Measurements from ENCODE around the gene APBB1.

The APBB1 gene

DNA sequence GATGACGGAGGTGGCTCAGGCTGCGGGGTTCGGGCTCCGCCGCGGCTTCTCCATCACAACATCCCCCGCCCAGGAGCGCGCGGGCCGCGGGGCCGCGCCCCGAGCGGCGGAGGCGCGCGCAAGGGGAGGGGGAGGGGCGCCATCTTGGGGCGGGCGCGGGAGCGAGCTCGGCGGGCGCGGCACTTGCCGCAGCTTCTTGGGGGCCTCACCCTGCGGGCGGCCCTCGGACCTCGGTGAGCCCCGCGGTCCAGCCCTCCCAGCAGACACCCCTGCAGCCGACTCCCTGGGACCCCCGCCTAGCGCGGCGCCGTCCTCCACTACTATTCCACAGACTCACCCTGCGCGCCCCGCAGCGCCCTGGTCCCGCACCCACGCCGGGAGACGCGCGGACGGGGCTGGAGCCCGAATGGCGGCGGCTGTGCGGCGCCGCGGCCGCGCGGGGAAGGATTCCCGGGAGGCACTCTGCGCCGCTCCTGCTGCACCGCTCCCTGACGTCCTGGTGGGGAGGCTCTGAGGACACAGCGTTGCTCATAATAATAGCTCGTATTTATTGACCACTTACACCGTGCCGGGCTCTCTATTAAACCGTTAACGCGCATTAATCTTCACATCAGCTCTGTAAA lies at the start of gene APBB1:
Gene APBB1 (minus strand): TSS at position 86 of the 623 bp plus-strand sequence. CDS start 7,747 bp downstream, outside the sequence.
- H3K4me3 ChIP-seq, result peak within 1 kb of the TSS; percentile 57 to 98 (median 86)
- H3K27ac ChIP-seq, result peak within 1 kb of the TSS; percentile 16 to 92 (median 82)

DNA sequence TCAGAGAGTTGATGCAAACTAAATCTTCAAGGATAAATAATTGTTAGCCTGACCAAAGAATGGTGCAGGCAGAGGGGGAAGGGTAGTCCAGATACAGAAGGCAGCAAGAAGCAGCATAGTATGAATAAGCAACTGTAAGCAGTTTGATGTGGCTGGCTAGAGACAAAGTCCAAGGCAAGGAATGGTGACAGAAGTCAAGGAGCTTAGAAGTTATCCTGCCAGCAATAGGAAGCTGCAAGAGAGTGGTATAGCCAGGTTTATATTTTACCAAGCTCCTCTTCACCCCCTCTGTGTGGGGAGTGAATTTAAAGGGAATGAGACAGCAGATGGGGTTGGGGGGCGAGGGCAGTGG lies 40.2 kb upstream of the APBB1 start:
- Histone ChIP-seq H3K27ac (no peak overlapping the region), H3K4me3 (no peak overlapping the region)

DNA sequence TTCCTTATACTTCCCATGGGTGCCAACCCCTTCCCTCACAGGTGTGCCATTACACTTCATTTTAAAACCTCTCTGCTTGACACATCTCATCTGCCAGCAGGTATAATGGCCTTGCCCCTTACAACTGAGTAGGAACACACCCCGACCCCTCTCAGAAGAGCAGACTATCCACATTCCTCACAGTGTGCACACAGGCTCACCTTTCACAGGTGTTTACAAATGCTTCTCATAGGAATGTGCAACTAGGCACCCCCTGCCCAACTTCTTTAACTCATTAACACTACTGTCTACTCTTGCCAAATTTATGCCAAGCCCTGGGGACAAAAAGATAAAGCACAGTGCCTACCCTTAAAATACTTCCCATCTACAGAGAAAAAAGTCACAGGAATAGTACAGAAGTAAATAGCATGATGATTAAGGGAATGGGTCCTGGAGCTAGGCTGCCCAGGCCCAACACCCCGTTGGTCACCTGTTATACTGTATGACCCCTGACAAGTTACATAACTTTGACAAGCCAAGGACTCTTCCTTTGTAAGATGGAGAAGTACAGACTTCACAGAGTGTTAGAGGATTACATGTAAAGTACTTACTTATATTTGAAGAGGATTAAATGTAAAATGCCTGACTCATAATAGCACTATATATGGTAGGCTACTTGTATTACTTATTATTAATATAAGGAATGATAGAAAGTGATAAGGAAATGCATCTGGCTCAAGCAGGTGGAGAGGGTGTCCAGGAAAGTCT lies 39.6 kb upstream of the APBB1 start:
- no peak overlapping the region for H3K4me3 ChIP-seq
- no peak overlapping the region for H3K27ac ChIP-seq

DNA sequence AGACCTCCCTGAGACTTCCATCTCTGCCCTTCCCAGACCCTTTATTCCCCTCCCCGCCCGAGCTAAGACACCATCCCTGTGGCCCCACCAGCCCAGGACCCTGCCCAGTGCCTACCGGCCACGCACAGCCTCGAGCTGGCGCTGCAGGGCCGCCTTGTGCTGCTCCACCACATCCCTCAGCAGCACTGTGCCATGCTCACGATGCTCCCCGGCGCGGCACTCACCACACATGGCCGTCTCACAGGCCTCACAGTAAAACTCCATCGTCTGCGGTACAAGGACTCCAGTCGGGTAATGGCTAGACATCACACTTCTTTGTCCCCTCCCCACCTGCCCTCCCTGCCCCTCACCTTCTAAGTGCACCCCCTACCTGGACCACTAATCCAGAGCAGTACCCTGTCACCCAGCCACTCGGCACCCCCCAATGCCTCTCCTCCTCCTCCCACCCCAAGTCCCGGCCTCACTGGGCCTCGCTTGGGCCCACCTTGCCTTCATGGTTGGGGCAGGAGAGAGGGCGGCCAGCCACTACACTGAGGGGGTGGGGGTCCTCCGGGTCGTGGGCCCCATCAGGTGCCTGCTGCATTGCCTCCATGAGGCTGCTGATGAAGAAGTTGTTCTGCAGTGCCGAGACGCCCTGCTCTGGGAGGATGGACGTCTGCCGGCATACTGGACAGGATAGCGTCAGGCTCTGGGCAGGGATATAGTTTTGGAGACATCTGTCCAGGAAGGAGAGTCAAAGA lies 38.9 kb upstream of the APBB1 start:
- H3K27ac ChIP-seq, result no peak overlapping the region
- no peak overlapping the region for H3K4me3 ChIP-seq

DNA sequence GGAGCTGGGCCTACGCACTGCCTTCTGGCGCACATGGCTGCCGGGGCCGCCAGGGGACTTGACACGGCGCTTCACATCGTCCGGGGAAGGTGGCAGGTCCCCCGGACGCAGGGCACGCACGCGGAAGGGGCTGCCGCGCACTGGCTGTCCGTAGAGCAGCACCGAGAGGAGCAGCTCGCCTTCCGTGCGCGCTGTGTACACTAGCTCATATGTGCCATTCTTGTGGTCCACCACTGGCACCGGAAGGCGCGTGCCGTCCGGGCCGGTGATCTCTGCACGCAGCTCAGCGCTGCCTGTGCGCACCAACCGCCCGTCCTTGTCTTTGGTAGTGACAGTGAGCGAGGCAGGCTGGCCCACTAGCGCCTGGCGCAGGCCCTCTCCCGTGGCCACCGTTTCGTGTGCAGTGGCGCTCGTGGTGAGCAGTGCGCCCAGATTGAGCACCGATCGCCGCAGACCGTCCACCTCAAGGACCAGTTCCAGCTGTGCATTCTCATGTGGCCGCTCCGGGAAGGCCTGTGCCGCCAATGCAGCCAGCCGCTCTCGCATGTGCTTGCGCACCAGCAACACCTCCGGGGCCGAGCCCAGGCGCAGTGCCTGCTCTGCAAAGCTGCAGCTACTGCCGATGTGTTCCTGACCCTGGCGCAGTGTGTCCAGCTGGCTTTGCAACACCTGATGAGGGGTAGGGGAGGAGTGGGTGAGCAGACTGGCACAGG lies 37.6 kb upstream of the APBB1 start:
- H3K4me3 ChIP-seq, result no peak overlapping the region
- H3K27ac ChIP-seq, result no peak overlapping the region

DNA sequence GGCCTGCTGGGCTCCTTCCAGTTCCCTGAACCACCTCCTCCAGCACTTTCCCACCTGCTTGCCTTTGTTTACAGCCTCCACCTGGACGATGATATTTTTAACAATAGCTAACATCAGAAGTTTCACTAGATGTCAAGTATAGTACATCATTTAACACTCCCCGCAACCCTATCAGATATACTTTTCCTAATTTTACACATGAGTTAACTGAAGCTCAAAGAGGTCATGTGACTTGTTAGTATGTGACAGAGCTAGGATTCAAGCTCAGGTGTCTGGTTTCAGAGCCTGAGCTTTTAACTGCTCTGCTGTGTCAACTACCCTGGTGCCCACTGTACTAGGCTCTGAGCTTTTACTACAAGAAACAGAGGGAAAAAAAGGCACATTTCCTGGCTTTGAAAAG lies 36.2 kb upstream of the APBB1 start:
- Histone ChIP-seq H3K27ac (no peak overlapping the region), H3K4me3 (no peak overlapping the region)

DNA sequence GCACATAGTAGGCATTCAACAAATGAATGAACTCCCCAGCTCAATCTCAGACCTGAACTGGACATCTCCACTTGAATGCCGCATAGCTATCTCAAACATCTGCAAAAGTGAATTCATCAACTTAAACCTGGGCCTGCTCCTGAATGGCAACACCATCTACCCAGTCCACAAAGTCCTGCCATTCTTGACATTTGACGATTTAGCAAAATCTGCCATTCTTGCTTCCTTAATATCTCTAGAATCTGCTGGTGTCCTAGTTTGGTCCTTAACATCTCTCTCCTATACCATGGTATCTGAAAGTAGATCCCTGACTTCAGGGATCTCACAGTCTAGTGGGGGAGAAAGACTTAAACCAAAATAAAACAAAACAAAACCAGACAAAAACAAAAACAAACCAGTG lies 34.3 kb upstream of the APBB1 start:
- Histone ChIP-seq H3K27ac (no peak overlapping the region), H3K4me3 (no peak overlapping the region)

DNA sequence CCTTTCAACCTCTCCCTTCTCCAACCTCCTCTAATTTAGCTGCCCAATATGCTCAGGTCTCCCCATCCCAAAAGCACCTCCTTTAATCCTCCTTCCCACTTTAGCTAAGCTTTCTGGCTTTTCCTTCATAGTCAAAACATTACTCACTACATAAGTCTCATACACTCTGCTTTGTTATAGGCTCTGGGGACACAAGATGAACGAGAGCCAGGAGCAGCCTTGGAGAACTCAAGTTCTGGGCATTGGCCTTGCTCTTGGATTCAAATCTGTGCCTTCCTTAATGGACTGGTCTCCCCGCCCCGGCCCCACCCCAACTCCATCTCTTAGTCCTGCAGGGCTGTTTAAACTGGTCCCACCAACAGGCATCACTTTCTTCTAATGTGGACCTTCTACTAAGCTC lies 33.3 kb upstream of the APBB1 start:
- Histone ChIP-seq H3K4me3 (no peak overlapping the region), H3K27ac (no peak overlapping the region)

DNA sequence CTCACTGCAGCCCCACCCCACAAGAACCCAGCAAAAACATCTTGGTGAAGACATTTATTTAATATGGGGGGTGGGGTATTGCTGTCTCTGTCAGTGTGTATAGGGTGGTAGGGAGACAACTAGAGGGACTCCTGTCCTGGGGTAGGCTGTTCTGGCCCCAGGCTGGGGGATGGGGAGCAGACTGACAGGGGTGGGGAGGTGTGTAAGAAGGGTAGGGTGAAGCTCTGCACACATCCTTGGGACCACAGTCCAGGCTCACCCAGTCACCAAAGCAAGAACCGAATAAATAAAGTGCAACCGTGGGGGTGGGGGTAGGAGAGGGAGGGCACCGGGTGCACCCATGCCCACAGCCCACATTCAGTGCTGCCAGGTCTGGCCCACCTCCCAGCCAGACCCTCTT lies 29.7 kb upstream of the APBB1 start:
- Histone ChIP-seq H3K4me3 (no peak overlapping the region), H3K27ac (no peak overlapping the region)

DNA sequence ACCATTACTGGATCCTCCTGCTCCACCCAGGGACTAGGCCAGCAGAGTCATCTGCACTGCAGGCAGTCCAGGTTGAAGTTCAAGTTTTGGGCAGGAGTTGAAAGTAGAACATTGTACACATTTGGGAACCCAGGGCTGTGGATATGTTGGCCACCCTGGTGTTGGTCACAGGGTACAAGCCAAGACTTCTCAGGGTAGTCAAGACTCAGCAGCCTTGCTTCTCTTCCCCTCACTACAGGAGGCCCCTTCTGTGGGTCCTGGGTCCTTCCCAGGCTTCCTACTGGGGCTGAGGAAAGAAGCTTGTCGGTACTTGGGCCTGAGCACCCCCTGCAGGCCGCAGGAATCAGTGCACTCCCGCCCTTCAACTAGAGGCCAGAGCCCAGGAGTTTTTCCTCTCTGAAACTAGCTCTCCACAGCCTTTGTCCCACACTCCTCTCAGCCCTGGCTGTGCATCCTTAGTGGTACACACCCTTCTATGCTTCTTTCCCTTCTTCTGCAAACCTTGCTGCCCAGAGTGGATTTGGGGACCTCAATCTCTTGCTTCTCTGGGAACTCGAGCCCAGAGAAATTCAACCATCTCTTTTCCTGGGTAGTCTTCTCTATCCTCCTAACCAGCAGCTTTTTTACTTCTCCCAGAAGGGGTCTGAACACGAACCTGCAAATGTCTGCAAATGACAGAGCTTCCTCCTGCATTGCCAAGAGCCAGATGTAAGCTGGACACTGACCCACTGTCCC lies 24.5 kb upstream of the APBB1 start:
- Histone ChIP-seq H3K27ac (peak overlapping the region in 1 of 21 experiments; percentile 8), H3K4me3 (no peak overlapping the region)

DNA sequence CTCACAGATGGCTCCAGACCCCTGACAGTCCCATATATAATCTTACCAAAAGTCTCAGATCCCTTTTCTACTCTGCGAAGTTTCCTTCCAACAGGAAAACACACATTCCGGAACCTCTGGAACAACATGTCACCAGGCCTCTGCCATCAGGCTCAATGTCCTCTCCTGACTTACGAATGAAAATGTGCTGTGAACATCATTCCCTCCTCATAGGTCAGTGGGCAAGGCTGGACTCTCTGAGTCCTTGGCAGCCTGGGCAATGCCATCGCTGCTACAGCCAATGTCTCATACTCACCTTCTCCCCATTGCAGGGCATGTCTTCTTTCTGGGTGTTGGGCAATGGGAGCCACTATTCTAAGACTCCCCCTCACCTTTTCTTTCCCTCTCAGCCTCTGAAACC lies 23.5 kb upstream of the APBB1 start:
- Histone ChIP-seq H3K27ac (peak overlapping the region in 1 of 21 experiments; percentile 8), H3K4me3 (no peak overlapping the region)

DNA sequence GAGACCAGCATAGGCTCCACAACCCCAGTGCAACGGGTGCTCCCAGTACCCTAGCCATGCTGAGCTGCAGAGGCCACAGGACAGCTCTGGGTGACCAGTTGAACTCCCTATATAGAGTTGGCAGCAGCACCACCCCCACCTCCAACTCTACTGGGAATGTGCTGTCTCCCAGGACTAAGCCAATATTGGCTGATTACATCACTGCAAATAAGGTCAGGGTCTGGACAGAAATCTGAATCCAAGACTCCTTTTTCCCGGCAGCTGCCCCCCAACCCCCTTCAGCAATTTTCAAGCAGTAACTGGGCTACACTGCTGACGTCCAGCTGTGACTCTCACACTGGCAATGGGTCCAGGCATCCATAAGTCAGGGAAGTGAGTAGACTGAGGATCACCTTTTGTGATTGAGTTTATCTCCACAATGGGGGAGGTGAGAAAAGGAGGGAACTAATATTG lies 22.0 kb upstream of the APBB1 start, which contains the start of gene HPX:
Gene HPX (minus strand): TSS at position 82 of the 453 bp plus-strand sequence. CDS start 24 bp downstream, at position 58.
- no peak within 1 kb of the TSS for H3K4me3 ChIP-seq
- no peak within 1 kb of the TSS for H3K27ac ChIP-seq

DNA sequence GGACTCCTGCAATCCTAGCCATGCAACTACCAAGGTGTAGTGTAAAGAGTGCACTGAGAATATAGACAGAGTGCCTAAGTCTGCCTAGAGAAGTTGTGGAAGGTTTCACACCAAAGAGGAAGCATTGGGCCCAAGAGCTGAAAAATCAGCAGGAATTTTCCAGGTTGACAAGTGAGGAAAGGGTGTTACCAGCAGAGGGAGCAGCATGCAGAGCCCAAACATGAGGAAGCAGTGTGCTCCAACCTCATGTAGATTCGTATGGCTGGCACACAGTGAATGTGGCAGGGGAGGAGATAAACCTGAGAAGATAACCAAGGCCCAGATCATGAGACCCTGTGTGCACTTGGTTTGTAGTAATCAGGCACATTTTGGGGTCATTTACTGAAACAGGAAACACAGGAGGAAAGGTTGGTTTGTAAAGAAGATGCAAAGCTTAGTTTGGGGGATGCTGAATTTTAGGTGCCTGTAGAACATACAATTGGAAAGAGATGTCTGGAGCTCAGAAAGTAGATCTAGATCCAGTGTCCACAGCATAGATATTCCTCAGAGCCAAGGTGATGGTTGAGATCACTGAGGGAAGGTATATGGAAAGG lies 20.2 kb upstream of the APBB1 start:
- Histone ChIP-seq H3K27ac (no peak overlapping the region), H3K4me3 (no peak overlapping the region)

DNA sequence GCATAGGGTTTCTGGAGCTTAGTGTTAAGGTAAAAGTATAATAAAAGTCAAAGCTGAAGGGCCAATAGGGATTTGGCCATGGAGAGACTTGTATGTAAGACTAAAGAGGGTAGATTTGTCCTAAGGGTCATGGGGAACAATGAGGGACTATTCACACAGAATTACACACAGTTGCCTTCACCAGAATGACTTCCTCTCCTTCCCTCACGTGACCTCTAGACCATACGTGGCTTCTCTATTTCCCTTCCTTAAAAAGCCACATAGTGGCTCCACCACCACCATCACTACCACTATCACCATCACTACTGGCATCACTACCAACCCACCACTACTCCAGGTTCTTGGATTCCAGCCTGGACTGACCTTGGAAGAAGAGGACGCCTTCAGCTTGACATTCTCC lies 19.1 kb upstream of the APBB1 start:
- Histone ChIP-seq H3K4me3 (no peak overlapping the region), H3K27ac (no peak overlapping the region)

DNA sequence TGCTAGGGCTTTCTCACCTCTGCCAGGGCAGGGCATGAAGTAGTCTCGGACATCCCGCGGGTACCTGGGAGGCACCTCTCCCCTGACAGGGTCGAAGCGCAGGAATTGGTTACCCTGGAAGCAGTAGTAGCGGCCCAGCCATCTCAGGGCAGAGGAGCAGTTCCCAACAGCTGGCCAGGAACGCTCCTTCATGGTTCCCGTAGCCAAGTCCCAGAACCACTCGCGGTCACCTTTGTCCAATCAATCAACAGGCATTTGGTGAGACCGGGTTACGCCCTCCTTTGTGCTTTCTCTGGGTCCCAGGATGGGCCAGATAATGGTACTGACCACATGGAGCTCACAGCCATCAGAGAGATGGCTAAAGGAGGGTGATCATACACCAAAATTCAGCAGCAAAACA lies 18.5 kb upstream of the APBB1 start:
- H3K4me3 ChIP-seq, result no peak overlapping the region
- no peak overlapping the region for H3K27ac ChIP-seq

DNA sequence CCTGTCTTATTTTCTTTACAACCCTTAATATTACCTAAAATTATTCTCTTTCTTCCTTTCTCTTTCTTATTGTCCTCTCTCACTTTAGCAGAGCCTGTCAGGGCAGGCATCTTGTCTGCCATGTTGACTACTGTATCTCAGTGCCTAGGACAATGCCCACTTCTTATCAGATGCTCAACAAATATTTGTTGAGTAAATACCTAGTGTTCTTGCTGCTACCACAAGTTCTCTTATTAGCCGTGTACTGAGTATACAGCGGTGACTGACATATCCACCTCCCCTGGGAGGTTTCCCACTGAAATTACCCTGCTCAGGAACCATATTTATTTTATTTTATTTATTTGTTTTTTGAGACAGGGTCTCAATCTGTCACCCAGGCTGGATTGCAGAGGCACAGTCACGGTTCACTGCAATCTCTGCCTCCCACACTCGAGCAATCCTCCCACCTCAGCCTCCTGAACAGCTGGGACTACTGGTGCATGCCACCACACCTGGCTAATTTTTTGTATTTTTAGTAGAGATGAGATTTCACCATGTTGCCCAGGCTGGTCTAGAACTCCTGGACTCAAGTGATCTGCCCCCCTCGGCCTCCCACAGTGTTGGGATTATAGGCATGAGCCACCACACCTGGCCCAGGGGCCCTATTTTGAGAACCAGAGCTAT lies 15.2 kb upstream of the APBB1 start:
- Histone ChIP-seq H3K27ac (no peak overlapping the region), H3K4me3 (no peak overlapping the region)

DNA sequence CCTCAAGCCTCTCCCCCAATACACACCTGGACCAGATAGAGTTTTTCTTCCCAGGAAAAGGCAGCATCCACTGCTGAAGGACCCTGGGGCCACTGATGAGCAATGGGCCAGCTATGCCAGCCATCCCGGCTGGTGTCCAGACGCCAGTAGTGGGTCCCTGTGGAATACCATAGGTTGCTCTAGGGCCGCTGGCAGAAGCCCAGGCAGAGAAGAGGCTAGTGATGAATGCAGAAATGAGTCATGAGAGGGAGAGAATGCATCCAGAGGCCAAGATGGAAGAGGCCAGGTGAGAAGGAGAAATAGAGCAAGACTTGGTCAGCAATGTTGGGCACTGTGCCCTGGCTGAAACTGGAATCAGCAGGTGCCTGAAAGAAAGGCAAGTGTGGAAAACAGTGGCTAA lies 13.0 kb upstream of the APBB1 start:
- Histone ChIP-seq H3K4me3 (no peak overlapping the region), H3K27ac (no peak overlapping the region)

DNA sequence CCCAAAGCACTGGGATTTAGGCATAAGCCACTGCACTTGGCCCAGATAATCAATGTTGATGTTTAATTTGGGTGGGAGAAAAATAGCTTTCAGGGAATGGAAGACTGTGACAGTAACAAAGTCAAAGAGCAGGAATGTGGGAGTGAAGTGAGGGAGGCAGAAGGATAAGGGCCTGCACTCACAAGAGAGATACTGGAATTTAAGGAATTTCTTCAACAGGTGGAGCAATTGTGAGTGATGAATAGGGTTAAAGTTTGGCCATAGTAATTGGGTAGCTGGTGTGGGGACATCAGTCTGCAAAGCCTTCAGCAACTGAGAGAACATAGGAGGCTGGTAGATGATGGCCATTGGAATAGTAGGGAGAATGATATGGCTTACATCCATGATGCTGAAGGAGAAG lies 8.6 kb upstream of the APBB1 start:
- Histone ChIP-seq H3K27ac (no peak overlapping the region), H3K4me3 (no peak overlapping the region)

DNA sequence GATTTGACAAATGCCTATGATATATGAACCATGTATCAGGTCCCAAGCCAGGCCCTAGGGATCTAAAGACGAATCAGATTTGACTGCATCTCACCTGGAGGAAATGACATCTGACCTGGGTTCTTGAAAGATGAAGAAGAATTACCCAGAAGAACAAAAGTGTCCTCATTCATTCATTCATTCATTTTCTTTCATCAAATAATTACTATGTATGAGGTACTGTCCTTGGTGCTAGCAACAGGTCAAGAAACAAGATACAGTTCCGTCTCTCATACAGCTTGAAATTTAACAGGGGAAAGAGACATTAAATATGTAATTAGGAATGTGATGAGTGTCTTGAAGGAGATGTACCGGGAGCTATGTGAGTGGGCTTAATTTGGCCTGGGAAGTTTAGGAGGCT lies 1.8 kb upstream of the APBB1 start:
- no peak overlapping the region for H3K27ac ChIP-seq
- H3K4me3 ChIP-seq, result no peak overlapping the region
